BJ (cell line): ENCODE results near the gene GPR180. TPM values are rescaled to one million over a fixed set of nuclear protein-coding genes. Genes with fewer than 3 reads are reported as not detected.

Source experiments
- CTCF ChIA-PET: fragments of 350-600 bp; formaldehyde crosslinking; extraction: SDS; loops from one replicate; lab custom pipeline; 2021; ENCODE audit warnings: antibody characterized with exemption, inconsistent platforms; lab: Yijun Ruan, JAX
- POLR2A ChIA-PET: fragments of 300-600 bp; sonication (Branson Sonifier 250); formaldehyde crosslinking; extraction: SDS; loops from one replicate; lab custom pipeline; 2021; ENCODE audit warnings: antibody characterized with exemption; lab: Charles Lee
- DNase-seq: peaks from one replicate; pipeline ENCODE4 v3.0.0-alpha.2; 2011; ENCODE audit warnings: low read depth
- H3K27me3 ChIP-seq: 2 replicates; pipeline ENCODE4 v1.6.0; 2011; ENCODE audit warnings: low read length; ENCODE audit not compliant: control insufficient read depth, insufficient read depth
- H3K36me3 ChIP-seq: 2 replicates; pipeline ENCODE4 v1.5.1; 2011; ENCODE audit warnings: low read length; ENCODE audit not compliant: control insufficient read depth, insufficient read depth
- H3K4me3 ChIP-seq: 2 replicates; pipeline ENCODE4 v1.5.1; 2011; ENCODE audit warnings: low read depth, mild to moderate bottlenecking, control low read depth, low read length
- polyA plus RNA-seq: library from polyadenylated mRNA; depleted of rRNA; stranded (reverse); fragments of >200 nt; gene quantifications from 2 replicates; pipeline ENCODE4 v1.2.3, GENCODE V29; 2011
- TF ChIP-seq, protein P1 (sequence below): IDR thresholded peaks from 2 replicates; pipeline ENCODE4 v1.5.1; 2011; ENCODE audit warnings: low read depth, mild to moderate bottlenecking, control low read depth, inconsistent platforms, low read length, moderate library complexity; ENCODE audit not compliant: insufficient read depth

Gene GPR180
- polyA plus RNA-seq, 1 experiment: 2.4 TPM

DNA sequence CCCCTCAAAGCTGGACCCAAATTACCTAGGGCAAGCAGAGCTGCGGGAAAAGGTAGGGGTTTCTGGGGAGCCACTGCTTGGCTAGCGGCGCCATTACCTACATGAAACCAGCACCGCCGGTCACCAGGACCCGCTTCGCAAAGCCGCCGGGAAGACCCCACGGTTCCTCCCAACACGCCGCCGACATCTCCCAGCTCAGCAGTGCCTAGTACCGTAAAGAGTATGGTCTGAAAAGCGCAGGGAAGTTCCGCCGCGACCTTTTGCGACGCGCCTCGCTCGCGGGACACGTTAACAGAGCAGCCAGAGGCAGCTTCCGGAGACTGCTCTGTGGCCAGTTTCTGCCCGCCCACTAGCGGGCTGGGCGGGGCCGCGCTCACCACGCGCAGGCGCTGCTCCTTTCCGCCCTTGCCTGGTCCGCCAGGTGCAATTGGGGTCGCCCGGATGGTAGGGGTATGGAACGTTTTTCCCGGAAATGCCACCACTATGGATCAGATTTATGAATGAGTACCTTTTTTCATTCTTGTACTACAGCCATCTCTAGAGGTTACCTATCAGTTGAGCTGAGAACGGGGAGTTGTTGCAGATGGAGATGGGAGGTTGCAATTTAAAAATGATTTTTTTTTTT, 5.6 kb upstream of the GPR180 start, which contains the start of gene TGDS:
Gene TGDS, minus strand, starts transcription at position 203 of the 625 bp plus-strand sequence. Its CDS starts 16 bp downstream, at position 187.
- Histone ChIP-seq H3K27me3 (no peaks in the 10 kb centered on the region), H3K36me3 (no peaks in the 10 kb centered on the region), H3K4me3 (peak within 1 kb of the TSS; percentile 64)
- DNase-seq: peak; percentile 78
- CTCF ChIA-PET: interaction anchor here (0.7 to 1.6 kb wide), 4 partner anchors 24 to 1019 kb away, joined by 3 to 8 read pairs (median 3); no protein-coding TSS in a partner anchor
- TF ChIP-seq, protein P1, sequence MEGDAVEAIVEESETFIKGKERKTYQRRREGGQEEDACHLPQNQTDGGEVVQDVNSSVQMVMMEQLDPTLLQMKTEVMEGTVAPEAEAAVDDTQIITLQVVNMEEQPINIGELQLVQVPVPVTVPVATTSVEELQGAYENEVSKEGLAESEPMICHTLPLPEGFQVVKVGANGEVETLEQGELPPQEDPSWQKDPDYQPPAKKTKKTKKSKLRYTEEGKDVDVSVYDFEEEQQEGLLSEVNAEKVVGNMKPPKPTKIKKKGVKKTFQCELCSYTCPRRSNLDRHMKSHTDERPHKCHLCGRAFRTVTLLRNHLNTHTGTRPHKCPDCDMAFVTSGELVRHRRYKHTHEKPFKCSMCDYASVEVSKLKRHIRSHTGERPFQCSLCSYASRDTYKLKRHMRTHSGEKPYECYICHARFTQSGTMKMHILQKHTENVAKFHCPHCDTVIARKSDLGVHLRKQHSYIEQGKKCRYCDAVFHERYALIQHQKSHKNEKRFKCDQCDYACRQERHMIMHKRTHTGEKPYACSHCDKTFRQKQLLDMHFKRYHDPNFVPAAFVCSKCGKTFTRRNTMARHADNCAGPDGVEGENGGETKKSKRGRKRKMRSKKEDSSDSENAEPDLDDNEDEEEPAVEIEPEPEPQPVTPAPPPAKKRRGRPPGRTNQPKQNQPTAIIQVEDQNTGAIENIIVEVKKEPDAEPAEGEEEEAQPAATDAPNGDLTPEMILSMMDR: no peak
- POLR2A ChIA-PET: interaction anchor here (0.5 to 0.6 kb wide), 3 partner anchors 22 to 553 kb away, joined by 3 to 6 read pairs (median 3); no protein-coding TSS in a partner anchor

DNA sequence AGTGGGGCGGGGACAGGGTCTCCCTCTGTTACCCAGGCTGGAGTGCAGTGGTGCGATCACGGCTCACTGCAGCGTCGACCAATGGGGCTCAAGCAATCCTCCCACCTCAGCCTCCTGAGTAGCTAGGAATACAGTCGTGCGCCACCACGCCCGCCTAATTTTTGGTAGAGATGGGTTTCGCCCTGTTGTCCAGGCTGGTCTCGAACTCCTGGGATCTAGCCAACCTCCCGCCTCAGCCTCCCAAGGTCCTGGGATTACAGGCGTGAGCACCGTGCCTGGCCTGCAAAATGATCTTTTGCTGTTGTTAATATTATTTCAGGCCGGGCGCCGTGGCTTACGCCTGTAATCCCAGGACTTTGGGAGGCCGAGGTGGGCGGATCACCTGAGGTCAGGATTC, 5.1 kb upstream of the GPR180 start:
- Histone ChIP-seq H3K4me3 (peak overlapping the region; percentile 64), H3K27me3 (no peaks in the 10 kb centered on the region), H3K36me3 (no peaks in the 10 kb centered on the region)
- DNase-seq: no peak
- ChIA-PET CTCF (interaction anchor here (0.7 to 1.6 kb wide), 2 partner anchors 23 to 1019 kb away, joined by 3 to 8 read pairs; no protein-coding TSS in a partner anchor), POLR2A (interaction anchor here (0.5 to 0.6 kb wide), 2 partner anchors 47 to 552 kb away, joined by 3 to 6 read pairs; no protein-coding TSS in a partner anchor)
- TF ChIP-seq, protein P1: no peak

DNA sequence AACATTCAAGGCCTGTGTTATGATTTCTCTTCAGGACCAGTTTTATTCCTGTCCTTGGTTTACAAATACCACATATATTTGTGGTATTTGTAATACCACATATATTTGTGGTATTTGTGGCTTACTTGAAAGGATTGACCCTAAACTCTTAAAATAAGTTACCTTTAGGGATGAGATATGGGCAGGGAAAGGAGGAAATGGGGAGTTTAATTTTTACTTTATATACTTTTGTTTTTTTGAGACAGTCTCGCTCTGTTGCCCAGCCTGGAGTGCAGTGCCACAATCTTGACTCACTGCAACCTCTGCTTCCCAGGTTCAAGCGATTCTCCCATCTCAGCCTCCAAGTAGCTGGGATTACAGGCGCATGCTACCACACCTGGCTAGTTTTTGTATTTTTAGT, 3.4 kb upstream of the GPR180 start:
- CTCF ChIA-PET: no interaction called here
- Histone ChIP-seq H3K4me3 (no peak overlapping the region), H3K36me3 (no peaks in the 10 kb centered on the region), H3K27me3 (no peaks in the 10 kb centered on the region)
- DNase-seq: no peak
- TF ChIP-seq, protein P1: no peak
- POLR2A ChIA-PET: no interaction called here

DNA sequence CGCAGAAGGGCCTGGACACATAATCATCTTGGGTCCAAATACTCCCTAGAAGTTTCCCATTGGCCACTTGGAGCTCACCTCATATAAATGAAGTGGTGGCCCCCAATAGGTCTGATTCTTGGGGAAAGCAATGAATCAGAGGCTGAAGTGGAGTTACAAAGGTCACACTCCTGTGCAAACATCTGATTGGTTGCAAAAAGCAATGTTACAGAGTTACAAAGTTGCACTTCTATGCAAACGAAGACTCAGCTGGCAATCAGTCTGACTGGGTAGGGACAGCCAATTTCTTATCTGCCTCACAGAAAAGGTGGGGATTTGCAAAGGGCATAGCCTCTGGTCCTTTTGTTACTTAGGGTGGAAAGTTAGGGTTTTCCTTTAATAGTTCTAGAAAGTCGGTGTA, 1.8 kb upstream of the GPR180 start:
- Histone ChIP-seq H3K27me3 (no peaks in the 10 kb centered on the region), H3K36me3 (no peaks in the 10 kb centered on the region), H3K4me3 (no peak overlapping the region)
- DNase-seq: no peak
- TF ChIP-seq, protein P1: no peak
- ChIA-PET CTCF (no interaction called here), POLR2A (no interaction called here)

DNA sequence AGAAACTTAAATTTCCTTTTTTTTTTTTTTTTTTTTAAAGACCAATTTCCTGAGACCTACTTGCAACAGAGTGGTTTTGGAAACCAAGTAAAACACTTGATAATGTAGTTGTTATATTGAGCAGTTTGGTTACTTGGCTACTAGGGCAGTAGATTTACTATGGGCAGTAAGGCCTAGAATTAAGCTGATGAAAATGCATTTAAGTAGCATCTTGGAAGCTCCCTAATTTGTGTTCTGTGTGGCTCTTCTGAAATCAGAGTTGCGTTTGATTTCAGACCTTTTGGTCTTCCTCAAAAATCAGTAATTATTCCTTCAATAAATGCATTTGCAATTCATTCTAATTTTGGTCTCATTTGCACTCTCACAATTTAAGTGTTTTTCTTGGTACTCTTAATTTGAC, 810 bp downstream of the GPR180 start:
- Histone ChIP-seq H3K27me3 (no peaks in the 10 kb centered on the region), H3K4me3 (peak overlapping the region; percentile 89), H3K36me3 (0 out of 2 replicates have a peak, but pooled peaks cover 1% of the 10 kb centered on the region)
- DNase-seq: no peak
- TF ChIP-seq, protein P1: no peak
- CTCF ChIA-PET: interaction anchor here (0.9 to 1.5 kb wide), 3 partner anchors 10 to 18 kb away, joined by 3 to 7 read pairs (median 3); no protein-coding TSS in a partner anchor
- POLR2A ChIA-PET: interaction anchor here (0.7 kb wide), 1 partner anchor 206 kb away, joined by 3 read pairs; no protein-coding TSS in a partner anchor
